Peyer's patch (tissue), 4 donors: ENCODE measurements around the gene MAOA. TPM values are rescaled to one million over a fixed set of nuclear protein-coding genes. Genes with fewer than 3 reads are reported as not detected.
A peak's percentile ranks its signal among the peaks of the same experiment; 100 is the strongest.

Source experiments
- DNase-seq, 3 donors: peaks; one replicate each; pipeline ENCODE4 v3.0.0-alpha.2; 2017 to 2019
- H3K27ac ChIP-seq, 4 donors: fragments of 200-600 bp; sonication (generic); one replicate each; pipeline ENCODE4 v1.5.1; 2016 to 2019
- H3K27me3 ChIP-seq, 2 donors: fragments of 200-600 bp; sonication (generic); one replicate each; pipeline ENCODE4 v1.5.1; 2019
- H3K36me3 ChIP-seq, 3 donors: fragments of 200-600 bp; sonication (generic); one replicate each; pipeline ENCODE4 v1.5.1; 2016 to 2019
- H3K4me1 ChIP-seq, 4 donors: fragments of 200-600 bp; sonication (generic); one replicate each; pipeline ENCODE4 v1.5.1; 2016 to 2019
- H3K4me3 ChIP-seq, 4 donors: fragments of 200-600 bp; sonication (generic); 1 replicate in 3 of 4; 2 replicates in 1 of 4; pipeline ENCODE4 v1.5.1; 2016 to 2019; ENCODE audit warnings: mild to moderate bottlenecking in 1 of 4
- H3K9me3 ChIP-seq, 4 donors: fragments of 200-600 bp; sonication (generic); one replicate each; pipeline ENCODE4 v1.5.1; 2016 to 2019; ENCODE audit warnings: mild to moderate bottlenecking in 1 of 4
- CTCF ChIP-seq, 6 experiments: fragments of 450-650 bp in 4 of 6; fragments of 200-600 bp in 2 of 6; sonication (generic) in 1 of 6; IDR thresholded peaks; one replicate each; pipeline ENCODE4 v1.5.1; 2017 to 2019; ENCODE audit warnings: antibody characterized with exemption in 6 of 6, mild to moderate bottlenecking in 3 of 6, moderate library complexity in 1 of 6
- POLR2A ChIP-seq, 2 donors: fragments of 450-650 bp; IDR thresholded peaks; one replicate each; pipeline ENCODE4 v1.5.1; 2017; ENCODE audit warnings: antibody characterized with exemption in 2 of 2, mild to moderate bottlenecking in 2 of 2, moderate library complexity in 2 of 2
- total RNA-seq, 4 donors: library from RNA; depleted of rRNA; stranded (reverse); fragments of >200 nt; gene quantifications; one replicate each; pipeline ENCODE4 v1.1.0, GENCODE V29; 2016

Gene MAOA
- total RNA-seq, 4 donors from 2014 or later, result 171 to 883 (median 688) TPM

- H3K4me1 ChIP-seq, result peaks cover 0 to 9% (median 0%) of the 10 kb centered on the region in 4 donors
- no peaks in the 10 kb centered on the region for H3K27me3 ChIP-seq
- TF ChIP-seq POLR2A (IDR thresholded peaks at IDR 0.05) (no peak), CTCF (IDR thresholded peaks at IDR 0.05) (no peak)
- no peaks in the 10 kb centered on the region for H3K9me3 ChIP-seq
- no peak overlapping the region for H3K4me3 ChIP-seq
- peak overlapping the region in 2 of 4 donors; percentile 9 to 26 for H3K27ac ChIP-seq
- H3K36me3 ChIP-seq, result peaks cover 0 to 5% (median 0%) of the 10 kb centered on the region in 3 donors
- no peak for DNase-seq
Measured at GRCh38 chrX:43747476-43747875, 91.4 kb downstream of the MAOA start.

DNA sequence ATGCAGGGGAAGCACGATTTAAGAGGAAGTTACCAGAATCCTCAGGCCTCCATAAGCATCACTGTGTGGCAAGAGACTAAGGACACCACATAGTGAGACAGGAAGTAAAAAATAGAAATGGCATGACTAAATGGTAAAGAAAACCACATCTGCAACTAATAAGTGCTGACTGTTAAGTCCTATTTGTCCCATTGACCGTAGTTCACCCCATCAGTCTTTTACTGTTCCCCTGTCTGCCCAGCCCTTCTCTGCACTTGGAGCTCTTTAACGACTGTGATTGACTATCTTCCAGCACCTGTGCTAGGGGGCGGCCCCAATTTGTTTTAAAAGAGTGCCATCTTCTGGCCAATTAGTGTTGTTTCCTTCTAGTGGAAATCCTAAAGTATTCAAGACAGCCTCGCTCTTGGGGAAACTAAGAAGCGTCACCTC lies 94.2 kb downstream of the MAOA start:
- Histone ChIP-seq H3K27ac (peak overlapping the region in 1 of 4 donors; percentile 30), H3K4me1 (peaks cover 0 to 8% (median 0%) of the 10 kb centered on the region in 4 donors), H3K4me3 (no peak overlapping the region), H3K36me3 (no peaks in the 10 kb centered on the region), H3K27me3 (no peaks in the 10 kb centered on the region), H3K9me3 (no peaks in the 10 kb centered on the region)
- TF ChIP-seq POLR2A (IDR thresholded peaks at IDR 0.05) (no peak), CTCF (IDR thresholded peaks at IDR 0.05) (peak; percentile 2 to 71 (median 58))
- DNase-seq, result peak in 2 of 3 donors; percentile 35 to 75

- H3K27ac ChIP-seq, result no peak overlapping the region
- H3K27me3 ChIP-seq, result no peaks in the 10 kb centered on the region
- H3K9me3 ChIP-seq, result no peaks in the 10 kb centered on the region
- no peaks in the 10 kb centered on the region for H3K36me3 ChIP-seq
- H3K4me3 ChIP-seq, result no peak overlapping the region
- no peak for DNase-seq
- H3K4me1 ChIP-seq, result no peaks in the 10 kb centered on the region
- TF ChIP-seq CTCF (IDR thresholded peaks at IDR 0.05) (no peak), POLR2A (IDR thresholded peaks at IDR 0.05) (no peak)
Measured at GRCh38 chrX:43753637-43754036, 97.5 kb downstream of the MAOA start.

GRCh38 chrX:43756076-43756475 lies 100.0 kb downstream of the MAOA start:
- DNase-seq, result no peak
- H3K36me3 ChIP-seq, result no peaks in the 10 kb centered on the region
- H3K4me1 ChIP-seq, result no peaks in the 10 kb centered on the region
- no peak overlapping the region for H3K27ac ChIP-seq
- TF ChIP-seq CTCF (IDR thresholded peaks at IDR 0.05) (no peak), POLR2A (IDR thresholded peaks at IDR 0.05) (no peak)
- H3K27me3 ChIP-seq, result no peaks in the 10 kb centered on the region
- H3K4me3 ChIP-seq, result no peak overlapping the region
- no peaks in the 10 kb centered on the region for H3K9me3 ChIP-seq

DNA sequence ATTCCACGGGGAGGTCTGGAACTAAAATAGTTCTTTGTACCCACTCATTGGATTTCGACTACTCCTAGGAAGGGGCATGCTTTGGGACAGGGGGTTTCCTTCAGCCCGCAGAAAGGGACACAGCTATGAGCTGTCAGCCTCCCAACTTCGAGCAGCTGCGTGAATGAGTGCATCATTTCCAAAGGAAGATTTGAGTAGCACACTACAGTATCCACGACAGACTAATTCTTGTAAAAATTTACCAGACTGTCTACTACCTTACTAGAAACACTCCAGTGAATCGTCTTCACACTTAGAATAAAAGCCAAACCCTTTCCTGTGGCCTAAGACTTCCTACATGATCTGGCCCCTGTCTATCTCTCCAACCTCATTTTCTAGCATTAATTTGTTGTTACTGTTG lies 101.9 kb downstream of the MAOA start:
- H3K36me3 ChIP-seq, result no peaks in the 10 kb centered on the region
- H3K27ac ChIP-seq, result no peak overlapping the region
- no peak for TF ChIP-seq POLR2A (IDR thresholded peaks at IDR 0.05)
- no peak for TF ChIP-seq CTCF (IDR thresholded peaks at IDR 0.05)
- no peak overlapping the region for H3K4me3 ChIP-seq
- H3K27me3 ChIP-seq, result no peaks in the 10 kb centered on the region
- DNase-seq, result no peak
- no peaks in the 10 kb centered on the region for H3K4me1 ChIP-seq
- H3K9me3 ChIP-seq, result no peaks in the 10 kb centered on the region
